Measurements from ENCODE around the gene LSM4.

DNA sequence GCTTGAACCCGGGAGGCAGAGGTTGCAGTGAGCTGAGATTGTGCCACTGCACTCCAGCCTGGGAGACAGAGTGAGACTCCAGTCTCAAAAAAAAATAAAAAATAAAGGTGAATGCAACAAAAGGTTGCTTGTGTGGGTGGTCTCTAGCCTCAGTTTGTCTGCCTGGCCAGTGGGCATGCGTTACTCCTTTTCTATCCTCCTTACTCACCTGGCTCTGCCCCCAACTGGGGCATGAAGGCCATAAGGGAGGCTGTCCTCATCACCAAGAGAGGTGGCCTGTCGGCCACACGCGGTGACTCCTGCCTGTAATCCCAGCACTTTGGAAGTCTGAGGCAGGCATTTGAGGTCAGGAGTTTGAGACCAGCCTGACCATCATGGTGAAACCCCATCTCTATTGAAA, 39.5 kb downstream of the LSM4 start:
- TF ChIP-seq, protein P1, sequence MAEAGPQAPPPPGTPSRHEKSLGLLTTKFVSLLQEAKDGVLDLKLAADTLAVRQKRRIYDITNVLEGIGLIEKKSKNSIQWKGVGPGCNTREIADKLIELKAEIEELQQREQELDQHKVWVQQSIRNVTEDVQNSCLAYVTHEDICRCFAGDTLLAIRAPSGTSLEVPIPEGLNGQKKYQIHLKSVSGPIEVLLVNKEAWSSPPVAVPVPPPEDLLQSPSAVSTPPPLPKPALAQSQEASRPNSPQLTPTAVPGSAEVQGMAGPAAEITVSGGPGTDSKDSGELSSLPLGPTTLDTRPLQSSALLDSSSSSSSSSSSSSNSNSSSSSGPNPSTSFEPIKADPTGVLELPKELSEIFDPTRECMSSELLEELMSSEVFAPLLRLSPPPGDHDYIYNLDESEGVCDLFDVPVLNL (IDR thresholded peaks at IDR 0.05; ENCODE audit: low read depth, low read length): no peak
- TF ChIP-seq GATAD2B (conservative IDR thresholded peaks at IDR 0.05; ENCODE audit: low read depth) (no peak), CHD1 (IDR thresholded peaks at IDR 0.05; ENCODE audit: low read depth, low read length) (no peak), EZH2 (IDR thresholded peaks at IDR 0.05; ENCODE audit: borderline replicate concordance, control insufficient read depth, low read depth, low read length) (no peak), BRCA1 (IDR thresholded peaks at IDR 0.05; ENCODE audit: low read depth, low read length) (no peak)
- TF ChIP-seq, protein P2, sequence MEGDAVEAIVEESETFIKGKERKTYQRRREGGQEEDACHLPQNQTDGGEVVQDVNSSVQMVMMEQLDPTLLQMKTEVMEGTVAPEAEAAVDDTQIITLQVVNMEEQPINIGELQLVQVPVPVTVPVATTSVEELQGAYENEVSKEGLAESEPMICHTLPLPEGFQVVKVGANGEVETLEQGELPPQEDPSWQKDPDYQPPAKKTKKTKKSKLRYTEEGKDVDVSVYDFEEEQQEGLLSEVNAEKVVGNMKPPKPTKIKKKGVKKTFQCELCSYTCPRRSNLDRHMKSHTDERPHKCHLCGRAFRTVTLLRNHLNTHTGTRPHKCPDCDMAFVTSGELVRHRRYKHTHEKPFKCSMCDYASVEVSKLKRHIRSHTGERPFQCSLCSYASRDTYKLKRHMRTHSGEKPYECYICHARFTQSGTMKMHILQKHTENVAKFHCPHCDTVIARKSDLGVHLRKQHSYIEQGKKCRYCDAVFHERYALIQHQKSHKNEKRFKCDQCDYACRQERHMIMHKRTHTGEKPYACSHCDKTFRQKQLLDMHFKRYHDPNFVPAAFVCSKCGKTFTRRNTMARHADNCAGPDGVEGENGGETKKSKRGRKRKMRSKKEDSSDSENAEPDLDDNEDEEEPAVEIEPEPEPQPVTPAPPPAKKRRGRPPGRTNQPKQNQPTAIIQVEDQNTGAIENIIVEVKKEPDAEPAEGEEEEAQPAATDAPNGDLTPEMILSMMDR (IDR thresholded peaks at IDR 0.05 in 2 of 3, conservative IDR thresholded peaks at IDR 0.05 in 1 of 3; ENCODE audit: control insufficient read depth in 2 of 3, extremely low read depth in 1 of 3, insufficient read depth in 1 of 3, low read depth in 3 of 3, low read length in 3 of 3): no peak
